K562 (cell line): ENCODE data around the gene F2. TPM values are rescaled to one million over a fixed set of nuclear protein-coding genes. Genes with fewer than 3 reads are reported as not detected.

Experiments
- ATAC-seq: fragments of 200-7000 bp; cut with Tn5 transposase; 3 replicates; pipeline ENCODE4 v1.9.1; 2020; ENCODE audit warnings: moderate library complexity
- BruUV-seq: library from RNA; stranded (reverse); fragments of 400-500 nt; replicated peaks from 2 replicates; lab custom pipeline; 2021; lab: Mats Ljungman, UMichigan
- CTCF ChIA-PET: fragments of 300-600 bp; formaldehyde crosslinking; extraction: SDS; loops from one replicate; lab custom pipeline; 2021; ENCODE audit warnings: low intra/inter-chr PET ratio; lab: Yijun Ruan, JAX
- POLR2A ChIA-PET: fragments of 300-600, 350-650 bp; sonication (Branson Sonifier 250); formaldehyde crosslinking; extraction: SDS; loops from one replicate; lab custom pipeline; 2021; ENCODE audit warnings: antibody characterized with exemption, inconsistent platforms; lab: Yijun Ruan, JAX
- DNase-seq, 4 experiments: peaks; one replicate each; pipeline versions ENCODE4 v3.0.0 to v3.0.0-alpha.2; 2011 to 2018; ENCODE audit warnings: low spot score in 3 of 4, mixed read lengths in 3 of 4; ENCODE audit errors: extremely low read depth in 1 of 4
- FAIRE-seq: peaks from 2 replicates; lab custom pipeline; 2011; peaks lifted over from hg19 to GRCh38; lab: Jason Lieb, UNC
- H2AFZ ChIP-seq: 2 replicates; pipeline ENCODE4 v1.6.0; 2011; ENCODE audit warnings: low read depth, low read length, control low read depth, inconsistent platforms
- H3K27ac ChIP-seq: fragments of 200-600 bp; 3 replicates; pipeline ENCODE4 v1.8.0; 2011; ENCODE audit warnings: low read depth, mild to moderate bottlenecking, control low read depth, inconsistent platforms, low read length, moderate library complexity, mixed read lengths; ENCODE audit errors: extremely low read depth
- H3K27me3 ChIP-seq, 2 experiments: fragments of 300-600 bp in 1 of 2; 2 replicates in 1 of 2; 3 replicates in 1 of 2; pipeline versions ENCODE4 v1.6.0 to v1.8.0; 2011; ENCODE audit warnings: inconsistent platforms in 2 of 2, low read length in 2 of 2, mild to moderate bottlenecking in 1 of 2, mixed read lengths in 1 of 2, moderate library complexity in 1 of 2; ENCODE audit not compliant: control insufficient read depth in 2 of 2, insufficient read depth in 2 of 2
- H3K36me3 ChIP-seq: fragments of 300-600 bp; 3 replicates; pipeline ENCODE4 v1.8.0; 2011; ENCODE audit warnings: mild to moderate bottlenecking, low read length, inconsistent platforms; ENCODE audit not compliant: control insufficient read depth, insufficient read depth
- H3K4me1 ChIP-seq, 2 experiments: fragments of 200-600 bp in 1 of 2; replicated peaks in 1 of 2; 2 replicates in 1 of 2; 3 replicates in 1 of 2; pipeline versions ENCODE4 v1.5.1 to v1.8.0; 2011; ENCODE audit warnings: inconsistent platforms in 2 of 2, low read length in 2 of 2, mild to moderate bottlenecking in 1 of 2, mixed read lengths in 1 of 2, moderate library complexity in 1 of 2; ENCODE audit not compliant: control insufficient read depth in 2 of 2, insufficient read depth in 2 of 2
- H3K4me2 ChIP-seq: 2 replicates; pipeline ENCODE4 v1.6.1; 2011; ENCODE audit warnings: low read length, control low read depth, inconsistent platforms, mixed read lengths; ENCODE audit not compliant: insufficient read depth
- H3K4me3 ChIP-seq: fragments of 200-600 bp; sonication (generic), shearing (Covaris generic); 2 replicates; pipeline ENCODE4 v1.5.1; 2016; ENCODE audit warnings: control low read depth, inconsistent platforms
- H3K79me2 ChIP-seq: fragments of 200-600 bp; 3 replicates; pipeline ENCODE4 v1.8.0; 2011; ENCODE audit warnings: low read length, inconsistent platforms; ENCODE audit not compliant: control insufficient read depth, insufficient read depth
- H3K9ac ChIP-seq, 2 experiments: 2 replicates each; pipeline versions ENCODE4 v1.6.0 to v1.6.1; 2011; ENCODE audit warnings: low read depth in 2 of 2, low read length in 2 of 2, control low read depth in 1 of 2, inconsistent platforms in 1 of 2, mild to moderate bottlenecking in 1 of 2, mixed read lengths in 1 of 2; ENCODE audit not compliant: insufficient read depth in 1 of 2
- H3K9me1 ChIP-seq: one replicate; pipeline ENCODE4 v1.6.0; 2011; ENCODE audit warnings: inconsistent platforms, mild to moderate bottlenecking, low read length, moderate library complexity; ENCODE audit not compliant: control insufficient read depth, insufficient read depth
- H3K9me3 ChIP-seq: replicated peaks from 2 replicates; pipeline ENCODE4 v1.5.1; 2011; ENCODE audit warnings: low read depth, low read length, inconsistent platforms; ENCODE audit not compliant: control insufficient read depth, insufficient read depth
- H4K20me1 ChIP-seq: replicated peaks from 2 replicates; pipeline ENCODE4 v1.6.1; 2011; ENCODE audit warnings: low read length, inconsistent platforms, mixed read lengths; ENCODE audit not compliant: control insufficient read depth, insufficient read depth
- CBX3 ChIP-seq, 2 experiments: IDR thresholded peaks; 1 replicate in 1 of 2; 2 replicates in 1 of 2; pipeline ENCODE4 v1.6.1; 2012; ENCODE audit warnings: inconsistent platforms in 2 of 2, low read length in 2 of 2, borderline replicate concordance in 1 of 2, control low read depth in 1 of 2
- EGR1 ChIP-seq: fragments of 450-650 bp; conservative IDR thresholded peaks from 2 replicates; pipeline ENCODE4 v1.6.1; 2017; ENCODE audit warnings: mild to moderate bottlenecking
- ELF4 ChIP-seq: fragments of 450-650 bp; formaldehyde crosslinking; IDR thresholded peaks from 2 replicates; pipeline ENCODE4 v1.4.0; 2022; ENCODE audit warnings: missing genetic modification characterization
- LCOR ChIP-seq: sonication (generic); formaldehyde crosslinking; IDR thresholded peaks from 2 replicates; pipeline ENCODE4 v1.8.0; 2022; ENCODE audit warnings: mild to moderate bottlenecking, missing genetic modification reagents
- NRF1 ChIP-seq, 2 experiments: fragments of 450-650 bp; IDR thresholded peaks in 1 of 2; conservative IDR thresholded peaks in 1 of 2; 2 replicates each; pipeline ENCODE4 v1.6.1; 2014; ENCODE audit warnings: mild to moderate bottlenecking in 2 of 2
- ZFP36 ChIP-seq: fragments of 150-350 bp; IDR thresholded peaks from 2 replicates; pipeline ENCODE4 v1.6.1; 2018; ENCODE audit warnings: low read length, low read depth; ENCODE audit not compliant: partially characterized antibody
- ZNF197 ChIP-seq: fragments of 200-800 bp; sonication (Bioruptor generic); IDR thresholded peaks from 2 replicates; pipeline ENCODE4 v1.6.1; 2016; ENCODE audit warnings: low read depth, missing genetic modification characterization, missing compliant biosample characterization
- ZNF217 ChIP-seq: sonication (generic); formaldehyde crosslinking; IDR thresholded peaks from 2 replicates; pipeline ENCODE4 v1.8.0; 2022; ENCODE audit warnings: mild to moderate bottlenecking, missing genetic modification reagents
- WGBS: fragments of 100-300 bp; shearing (Covaris generic); methylation state at CpG from one replicate; pipeline ENCODE4 v1.1.6; 2016; ENCODE audit warnings: low coverage, mixed read lengths; ENCODE audit not compliant: insufficient coverage; ENCODE audit errors: missing lambda C conversion rate; 5-methylcytosine and 5-hydroxymethylcytosine counted together
- in situ Hi-C: fragments of 300-500 bp; cut with MboI; formaldehyde crosslinking; loops from 4 replicates; pipeline ENCODE4 v1.15.0; 2018; ENCODE audit warnings: inconsistent platforms, mixed read lengths
- intact Hi-C: fragments of 100-400 bp; cut with micrococcal nuclease; formaldehyde crosslinking; loops from 2 replicates; pipeline ENCODE4 v1.14.2; 2022
- polyA plus RNA-seq, 8 experiments: library from polyadenylated mRNA; depleted of rRNA in 4 of 8; stranded (reverse) in 5 of 8; unstranded in 3 of 8; fragments of >200 nt; fragmentation: Nextera tagmentation in 2 of 8; fragmentation: Illumina TruSeq in 1 of 8; extraction: Ambion mirVana in 2 of 8; extraction: Trizol in 1 of 8; gene quantifications; 2 replicates each; pipeline versions ENCODE4 v1.2.1 to v1.2.3, GENCODE V29; 2011 to 2014; ENCODE audit warnings: inconsistent platforms in 1 of 8, missing spikeins in 1 of 8
- total RNA-seq, 7 experiments: library from RNA; depleted of rRNA in 6 of 7; stranded (reverse); fragments of >200 nt in 6 of 7; fragmentation: Illumina TruSeq in 2 of 7; extraction: Trizol in 2 of 7; gene quantifications; 2 replicates each; pipeline versions ENCODE4 v1.2.1 to v1.2.3, GENCODE V29; 2011 to 2021; ENCODE audit warnings: low replicate concordance in 1 of 7
- TF ChIP-seq, protein P1 (sequence below): fragments of 250-450 bp; sonication (Bioruptor Pico); IDR thresholded peaks from 2 replicates; pipeline ENCODE4 v1.4.0; 2020; ENCODE audit warnings: borderline replicate concordance
- TF ChIP-seq, protein P2 (sequence below): fragments of 450-650 bp; IDR thresholded peaks from 2 replicates; pipeline ENCODE4 v1.7.0; 2016; ENCODE audit warnings: borderline replicate concordance

The F2 gene
- total and polyA plus RNA-seq, 9 of the 15 experiments (the other 6 are each of a cell fraction or from before 2014, with no cell fraction given), result 0.16 TPM; not detected in 8

DNA sequence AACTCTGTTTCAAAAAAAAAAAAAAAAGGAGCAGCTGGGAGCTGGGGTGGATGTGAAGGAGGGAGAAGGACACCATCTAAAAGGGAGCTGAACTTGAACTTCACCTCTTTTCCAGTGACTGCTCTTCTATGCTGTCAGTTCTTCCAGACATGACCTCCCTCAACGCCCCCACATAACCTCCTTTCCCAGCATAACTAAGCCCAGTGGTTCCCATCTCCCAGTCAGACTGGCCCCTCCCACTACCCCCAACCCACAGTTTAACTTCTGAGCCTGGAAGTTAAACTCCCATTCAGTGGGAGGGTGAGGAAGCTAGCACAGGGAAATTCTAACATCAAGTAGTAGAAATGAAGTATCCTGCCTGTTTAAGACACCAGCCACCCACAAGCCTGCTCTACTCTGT lies 20.4 kb upstream of the F2 start:
- Histone ChIP-seq H3K4me3 (no peak overlapping the region), H3K27ac (no peak overlapping the region), H3K27me3 (no peaks in the 10 kb centered on the region), H3K4me1 (peaks cover 24 to 37% of the 10 kb centered on the region in 2 experiments), H3K9me1 (no peaks in the 10 kb centered on the region), H3K4me2 (no peak overlapping the region), H3K79me2 (peaks cover 47% of the 10 kb centered on the region), H3K9me3 (no peaks in the 10 kb centered on the region), H4K20me1 (no peaks in the 10 kb centered on the region), H3K36me3 (peaks cover 45% of the 10 kb centered on the region), H3K9ac (no peak overlapping the region), H2AFZ (no peak overlapping the region)
- ChIA-PET POLR2A (interaction anchor here (0.6 to 0.8 kb wide), 2 partner anchors 12 to 141 kb away, joined by 3 to 4 read pairs; no protein-coding TSS in a partner anchor), CTCF (no interaction called here)
- intact Hi-C loops (no loop called here), in situ Hi-C loops (no loop called here)
- DNase-seq, result peak in 3 of 4 experiments; percentile 38 to 43 (median 41)
- TF ChIP-seq ZNF217 (CRISPR knock-in tag), result no peak
- peak; percentile 82 for TF ChIP-seq EGR1
- TF ChIP-seq CBX3 (IDR thresholded peaks at IDR 0.05; ENCODE audit: borderline replicate concordance in 1 of 2, low read length in 2 of 2), result no peak
- 0% methylated on average over 1 of the region's 1 CpG for WGBS
- ATAC-seq, result no peak
- BruUV-seq, result no TSS peak
- no peak for FAIRE-seq

DNA sequence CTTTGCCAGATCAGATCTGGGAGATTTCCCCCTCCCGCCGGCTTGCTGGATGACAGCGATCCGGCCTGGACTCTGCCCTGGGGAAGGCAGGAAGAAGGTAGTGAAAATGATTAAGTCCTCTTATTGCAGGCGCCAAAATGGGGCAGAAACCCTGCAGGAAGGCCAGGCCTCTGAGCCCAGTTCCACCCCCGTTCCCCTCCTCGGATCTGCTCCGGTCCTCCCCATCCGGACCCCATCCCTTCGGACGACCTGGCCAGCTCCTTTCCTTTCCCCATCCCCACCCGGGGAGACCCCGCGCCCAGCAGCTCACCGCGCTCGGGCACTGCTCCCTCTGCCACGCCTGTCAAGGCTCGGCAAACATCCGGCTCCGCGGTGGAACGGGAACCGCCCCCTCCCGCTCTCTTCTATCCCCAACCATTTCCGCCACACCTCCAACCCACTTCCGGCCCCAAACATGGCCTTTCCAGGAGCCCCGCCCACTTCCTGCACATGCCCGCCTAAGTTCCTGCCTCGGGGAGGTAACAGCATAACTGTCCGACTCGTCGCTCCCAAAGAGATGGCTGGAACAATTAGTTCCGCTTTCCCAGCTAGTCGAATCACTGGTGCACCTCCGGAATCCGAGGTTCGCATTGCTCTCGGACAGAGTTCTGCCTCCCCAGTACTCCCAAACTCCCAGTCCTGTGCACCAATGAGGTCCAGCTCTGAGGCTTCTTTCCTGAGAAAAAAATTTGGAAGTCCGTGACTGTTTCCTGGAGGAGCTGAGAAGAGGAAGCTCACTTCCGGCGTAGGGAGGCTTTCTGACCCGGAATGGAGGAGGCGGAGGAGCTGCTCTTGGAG lies 18.6 kb upstream of the F2 start, which contains the start of the genes ARHGAP1 and ZNF408:
Gene ARHGAP1, minus strand, starts transcription at position 379 of the 837 bp plus-strand sequence. CDS start 4,512 bp downstream, outside the sequence.
Gene ZNF408, plus strand, starts transcription at position 791 of the 837 bp plus-strand sequence. Its CDS starts 17 bp downstream, at position 808.
- Histone ChIP-seq H3K4me1 (peaks cover 17 to 30% of the 10 kb centered on the region in 2 experiments), H3K4me3 (peak within 1 kb of the TSS; percentile 93), H3K4me2 (peak within 1 kb of the TSS; percentile 96), H2AFZ (peak within 1 kb of the TSS; percentile 100), H3K9me1 (no peaks in the 10 kb centered on the region), H3K27me3 (no peaks in the 10 kb centered on the region), H3K9me3 (no peaks in the 10 kb centered on the region), H3K9ac (peak within 1 kb of the TSS; percentile 96 to 98), H3K79me2 (peaks cover 47% of the 10 kb centered on the region), H3K27ac (peak within 1 kb of the TSS; percentile 99), H4K20me1 (no peaks in the 10 kb centered on the region), H3K36me3 (peaks cover 46% of the 10 kb centered on the region)
- in situ Hi-C loops, result no loop called here
- ChIA-PET POLR2A (interaction anchor here (0.6 to 1.5 kb wide), 8 partner anchors 8 to 152 kb away, joined by 3 to 7 read pairs (median 4); partner anchors contain the start of gene F2), CTCF (no interaction called here)
- intact Hi-C loops, result no loop called here
- FAIRE-seq, result peak; percentile 99
- BruUV-seq, result no TSS peak
- under 1% methylated on average over 44 of the region's 44 CpGs for WGBS
- peak; percentile 97 for ATAC-seq
- peak; percentile 89 to 99 (median 94) for DNase-seq
- TF ChIP-seq ZFP36 (peak; percentile 74), NRF1 (conservative IDR thresholded peaks at IDR 0.05 in 1 of 2, IDR thresholded peaks at IDR 0.05 in 1 of 2) (peak; percentile 80 to 84), ZNF197 (CRISPR knock-in tag) (0 out of 2 replicates have a peak, but pooled peaks have one; percentile 20), ELF4 (CRISPR knock-in tag) (peak; percentile 73), LCOR (peak; percentile 97)
- TF ChIP-seq, protein P1, sequence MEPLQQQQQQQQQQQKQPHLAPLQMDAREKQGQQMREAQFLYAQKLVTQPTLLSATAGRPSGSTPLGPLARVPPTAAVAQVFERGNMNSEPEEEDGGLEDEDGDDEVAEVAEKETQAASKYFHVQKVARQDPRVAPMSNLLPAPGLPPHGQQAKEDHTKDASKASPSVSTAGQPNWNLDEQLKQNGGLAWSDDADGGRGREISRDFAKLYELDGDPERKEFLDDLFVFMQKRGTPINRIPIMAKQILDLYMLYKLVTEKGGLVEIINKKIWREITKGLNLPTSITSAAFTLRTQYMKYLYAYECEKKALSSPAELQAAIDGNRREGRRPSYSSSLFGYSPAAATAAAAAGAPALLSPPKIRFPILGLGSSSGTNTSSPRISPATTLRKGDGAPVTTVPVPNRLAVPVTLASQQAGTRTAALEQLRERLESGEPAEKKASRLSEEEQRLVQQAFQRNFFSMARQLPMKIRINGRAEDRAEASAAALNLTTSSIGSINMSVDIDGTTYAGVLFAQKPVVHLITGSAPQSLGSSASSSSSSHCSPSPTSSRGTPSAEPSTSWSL (CRISPR knock-in tag), result no peak; the same call in 1 of the 2 replicates
- TF ChIP-seq, protein P2, sequence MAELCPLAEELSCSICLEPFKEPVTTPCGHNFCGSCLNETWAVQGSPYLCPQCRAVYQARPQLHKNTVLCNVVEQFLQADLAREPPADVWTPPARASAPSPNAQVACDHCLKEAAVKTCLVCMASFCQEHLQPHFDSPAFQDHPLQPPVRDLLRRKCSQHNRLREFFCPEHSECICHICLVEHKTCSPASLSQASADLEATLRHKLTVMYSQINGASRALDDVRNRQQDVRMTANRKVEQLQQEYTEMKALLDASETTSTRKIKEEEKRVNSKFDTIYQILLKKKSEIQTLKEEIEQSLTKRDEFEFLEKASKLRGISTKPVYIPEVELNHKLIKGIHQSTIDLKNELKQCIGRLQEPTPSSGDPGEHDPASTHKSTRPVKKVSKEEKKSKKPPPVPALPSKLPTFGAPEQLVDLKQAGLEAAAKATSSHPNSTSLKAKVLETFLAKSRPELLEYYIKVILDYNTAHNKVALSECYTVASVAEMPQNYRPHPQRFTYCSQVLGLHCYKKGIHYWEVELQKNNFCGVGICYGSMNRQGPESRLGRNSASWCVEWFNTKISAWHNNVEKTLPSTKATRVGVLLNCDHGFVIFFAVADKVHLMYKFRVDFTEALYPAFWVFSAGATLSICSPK, result no peak
